Measurements from ENCODE around the gene HMOX1. TPM values are rescaled to one million over a fixed set of nuclear protein-coding genes. Genes with fewer than 3 reads are reported as not detected.

The HMOX1 gene
- total RNA-seq, 6 experiments from 2014 or later: 15.7 to 255 (median 47.2) TPM

DNA sequence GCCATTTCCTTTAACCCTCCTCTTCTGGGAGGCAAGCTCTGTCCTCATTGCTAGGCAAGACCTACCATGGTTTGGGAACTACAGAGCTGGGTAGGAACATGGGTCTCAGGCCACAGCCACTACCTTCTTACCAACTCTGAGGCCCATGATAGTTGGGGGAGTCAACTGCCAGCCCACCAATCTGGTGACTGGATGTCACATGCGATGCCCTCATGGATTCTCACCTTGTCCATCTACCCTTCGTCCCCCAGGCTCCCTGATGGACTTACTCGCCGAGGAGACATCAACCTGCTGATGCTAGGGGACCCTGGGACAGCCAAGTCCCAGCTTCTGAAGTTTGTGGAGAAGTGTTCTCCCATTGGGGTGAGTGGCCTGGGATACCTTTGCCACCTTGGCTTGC lies 32.7 kb downstream of the HMOX1 start:
- no peaks in the 10 kb centered on the region for H3K9me3 ChIP-seq
- no peak overlapping the region for H3K27ac ChIP-seq
- DNase-seq (no peak), ATAC-seq (no peak)
- H3K4me3 ChIP-seq: no peak overlapping the region
- TF ChIP-seq POLR2A (IDR thresholded peaks at IDR 0.05) (no peak), CTCF (IDR thresholded peaks at IDR 0.05) (no peak)
- H3K36me3 ChIP-seq: peaks cover 0 to 10% (median 3%) of the 10 kb centered on the region in 4 donors
- H3K27me3 ChIP-seq: no peaks in the 10 kb centered on the region
- intact Hi-C loops (cut with DNase I): loop anchor here in 1 of 2 donors (10.0 kb wide), 1 partner anchor 59 kb away; no protein-coding TSS in a partner anchor
- WGBS (ENCODE audit: insufficient coverage, low coverage, low lambda C conversion rate, missing lambda C conversion rate): no CpG with 5 or more reads among the region's 4 CpGs
- H3K4me1 ChIP-seq: peaks cover 0 to 5% (median 0%) of the 10 kb centered on the region in 4 donors

DNA sequence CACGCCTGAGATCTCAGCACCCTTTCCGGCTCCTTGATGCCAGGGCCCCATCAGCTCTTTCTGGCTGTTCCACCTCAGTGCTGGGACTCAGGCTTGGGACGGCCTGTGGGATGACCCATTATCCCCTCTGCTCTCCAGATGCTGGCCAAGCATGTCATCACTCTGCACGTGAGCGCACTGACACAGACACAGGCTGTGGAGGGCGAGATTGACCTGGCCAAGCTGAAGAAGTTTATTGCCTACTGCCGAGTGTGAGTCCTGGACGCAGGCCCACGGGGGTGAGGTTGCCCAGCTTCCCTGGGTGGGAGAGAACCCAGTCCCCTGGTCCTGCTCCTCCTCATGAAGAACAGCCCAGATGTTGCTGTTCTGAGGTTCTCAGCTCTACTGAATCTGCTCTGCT lies 36.7 kb downstream of the HMOX1 start:
- Histone ChIP-seq H3K27me3 (no peaks in the 10 kb centered on the region), H3K36me3 (peaks cover 0 to 22% (median 3%) of the 10 kb centered on the region in 4 donors), H3K27ac (no peak overlapping the region), H3K4me1 (peaks cover 0 to 5% (median 0%) of the 10 kb centered on the region in 4 donors), H3K9me3 (no peaks in the 10 kb centered on the region), H3K4me3 (no peak overlapping the region)
- intact Hi-C loops (cut with DNase I): loop anchor here in 1 of 2 donors (10.0 kb wide), 1 partner anchor 63 kb away; no protein-coding TSS in a partner anchor
- ATAC-seq (no peak), DNase-seq (no peak)
- 50% methylated on average over 2 of the region's 9 CpGs for WGBS (ENCODE audit: insufficient coverage, low coverage, low lambda C conversion rate, missing lambda C conversion rate)
- no peak for TF ChIP-seq POLR2A (IDR thresholded peaks at IDR 0.05)
- TF ChIP-seq CTCF (IDR thresholded peaks at IDR 0.05): no peak

GRCh38 chr22:35418088-35418487 lies 37.2 kb downstream of the HMOX1 start:
- no peak overlapping the region for H3K27ac ChIP-seq
- 71% methylated on average over 8 of the region's 8 CpGs for WGBS (ENCODE audit: insufficient coverage, low coverage, low lambda C conversion rate, missing lambda C conversion rate)
- no peaks in the 10 kb centered on the region for H3K9me3 ChIP-seq
- DNase-seq (no peak), ATAC-seq (peak in 3 of 4 donors; percentile 62 to 78 (median 67))
- H3K36me3 ChIP-seq: peaks cover 0 to 24% (median 3%) of the 10 kb centered on the region in 4 donors
- H3K4me1 ChIP-seq: peaks cover 0 to 5% (median 0%) of the 10 kb centered on the region in 4 donors
- H3K4me3 ChIP-seq: no peak overlapping the region
- no peaks in the 10 kb centered on the region for H3K27me3 ChIP-seq
- TF ChIP-seq POLR2A (IDR thresholded peaks at IDR 0.05): no peak
- TF ChIP-seq CTCF (IDR thresholded peaks at IDR 0.05): no peak
- intact Hi-C loops (cut with DNase I): loop anchor here in 1 of 2 donors (10.0 kb wide), 1 partner anchor 63 kb away; no protein-coding TSS in a partner anchor

- ATAC-seq: no peak
- H3K27me3 ChIP-seq: no peaks in the 10 kb centered on the region
- peaks cover 0 to 24% (median 3%) of the 10 kb centered on the region in 4 donors for H3K36me3 ChIP-seq
- H3K4me1 ChIP-seq: peaks cover 0 to 5% (median 0%) of the 10 kb centered on the region in 4 donors
- H3K4me3 ChIP-seq: no peak overlapping the region
- 77% methylated on average over 2 of the region's 3 CpGs for WGBS (ENCODE audit: insufficient coverage, low coverage, low lambda C conversion rate, missing lambda C conversion rate)
- intact Hi-C loops (cut with DNase I): loop anchor here in 1 of 2 donors (10.0 kb wide), 1 partner anchor 64 kb away; no protein-coding TSS in a partner anchor
- TF ChIP-seq CTCF (IDR thresholded peaks at IDR 0.05) (no peak), POLR2A (IDR thresholded peaks at IDR 0.05) (no peak)
- no peaks in the 10 kb centered on the region for H3K9me3 ChIP-seq
- no peak overlapping the region for H3K27ac ChIP-seq
- DNase-seq: no peak
Observed at GRCh38 chr22:35418731-35419130, 37.8 kb downstream of the HMOX1 start.
